Right lobe of liver (tissue), 6 donors: ENCODE data around the gene LAMB1. TPM values are rescaled to one million over a fixed set of nuclear protein-coding genes. Genes with fewer than 3 reads are reported as not detected.

Source experiments
- ATAC-seq, 4 donors: fragments of 200-7000 bp; cut with Tn5 transposase; one replicate each; pipeline ENCODE4 v1.9.1; 2020; ENCODE audit warnings: mild to moderate bottlenecking in 4 of 4, moderate library complexity in 4 of 4
- DNase-seq, 3 donors: peaks; one replicate each; pipeline ENCODE4 v3.0.0-alpha.2; 2020
- H3K27ac ChIP-seq, 3 donors: fragments of 200-600 bp; one replicate each; pipeline ENCODE4 v1.8.0; 2022
- H3K27me3 ChIP-seq, 2 donors: fragments of 200-600 bp; one replicate each; pipeline ENCODE4 v1.8.0; 2022
- H3K36me3 ChIP-seq, 4 donors: fragments of 200-600 bp; sonication (generic) in 1 of 4; one replicate each; pipeline versions ENCODE4 v1.5.1 to v1.8.0; 2017 to 2022; ENCODE audit warnings: control low read depth in 1 of 4
- H3K4me1 ChIP-seq, 4 donors: fragments of 200-600 bp; sonication (generic) in 1 of 4; one replicate each; pipeline versions ENCODE4 v1.5.1 to v1.8.0; 2017 to 2022; ENCODE audit warnings: control low read depth in 1 of 4
- H3K4me3 ChIP-seq, 3 donors: fragments of 200-600 bp; one replicate each; pipeline ENCODE4 v1.8.0; 2022
- H3K9me3 ChIP-seq, 4 donors: fragments of 200-600 bp; sonication (generic) in 1 of 4; one replicate each; pipeline versions ENCODE4 v1.5.1 to v1.8.0; 2017 to 2022; ENCODE audit warnings: control low read depth in 1 of 4
- POLR2A ChIP-seq: fragments of 450-650 bp; IDR thresholded peaks from one replicate; pipeline ENCODE4 v1.6.1; 2017; ENCODE audit warnings: antibody characterized with exemption, mild to moderate bottlenecking
- WGBS: methylation state at CpG from one replicate; pipeline ENCODE4 v1.1.6; 2018; ENCODE audit warnings: low coverage, low lambda C conversion rate; ENCODE audit not compliant: insufficient coverage; ENCODE audit errors: missing lambda C conversion rate; 5-methylcytosine and 5-hydroxymethylcytosine counted together
- intact Hi-C, 2 donors: fragments of 100-400 bp; cut with DNase I; formaldehyde crosslinking; loops; one replicate each; pipeline versions ENCODE4 v1.11.2 to v1.14.1; 2022
- total RNA-seq, 6 experiments: library from RNA; depleted of rRNA in 2 of 6; stranded (reverse); fragments of >200 nt in 2 of 6; fragmentation: NEBNext Ultra II Directional in 3 of 6; extraction: Animal tissue kit (Norgen Biotek cat#: 25700) in 3 of 6; gene quantifications; one replicate each; pipeline versions ENCODE4 v1.1.0 to v1.2.4, GENCODE V29; 2016 to 2023
- TF ChIP-seq, protein P1 (sequence below), 4 donors: fragments of 200-600 bp in 3 of 4; fragments of 450-650 bp in 1 of 4; IDR thresholded peaks; one replicate each; pipeline versions ENCODE4 v1.5.1 to v1.8.0; 2016 to 2022; ENCODE audit warnings: antibody characterized with exemption in 4 of 4, mild to moderate bottlenecking in 2 of 4
- donor health status: DM: no; HTN: yes; CAD: no.
- donor health status: DM: no; HTN: no; CAD: no.
- donor health status: DM: no; HTN: no; CAD: no.
- donor health status: DM: no; HTN: yes; CAD: no.
- donor health status: DM: no; HTN: yes; CAD: no.

Gene LAMB1
- total RNA-seq, 6 experiments from 2014 or later = 14.9 to 61.0 (median 28.9) TPM

GRCh38 chr7:107971100-107971499 is 31.9 kb downstream of the LAMB1 start:
- no peak for DNase-seq
- Histone ChIP-seq H3K4me1 (peaks cover 0 to 39% (median 5%) of the 10 kb centered on the region in 4 donors), H3K27me3 (no peaks in the 10 kb centered on the region), H3K36me3 (peaks cover 0 to under 1% (median 0%) of the 10 kb centered on the region in 4 donors), H3K27ac (peak overlapping the region in 1 of 3 donors; percentile 17), H3K4me3 (no peak overlapping the region), H3K9me3 (no peaks in the 10 kb centered on the region)
- intact Hi-C loops = no loop called here
- WGBS = 64% methylated on average over 3 of the region's 3 CpGs
- no peak for ATAC-seq
- TF ChIP-seq, protein P1, sequence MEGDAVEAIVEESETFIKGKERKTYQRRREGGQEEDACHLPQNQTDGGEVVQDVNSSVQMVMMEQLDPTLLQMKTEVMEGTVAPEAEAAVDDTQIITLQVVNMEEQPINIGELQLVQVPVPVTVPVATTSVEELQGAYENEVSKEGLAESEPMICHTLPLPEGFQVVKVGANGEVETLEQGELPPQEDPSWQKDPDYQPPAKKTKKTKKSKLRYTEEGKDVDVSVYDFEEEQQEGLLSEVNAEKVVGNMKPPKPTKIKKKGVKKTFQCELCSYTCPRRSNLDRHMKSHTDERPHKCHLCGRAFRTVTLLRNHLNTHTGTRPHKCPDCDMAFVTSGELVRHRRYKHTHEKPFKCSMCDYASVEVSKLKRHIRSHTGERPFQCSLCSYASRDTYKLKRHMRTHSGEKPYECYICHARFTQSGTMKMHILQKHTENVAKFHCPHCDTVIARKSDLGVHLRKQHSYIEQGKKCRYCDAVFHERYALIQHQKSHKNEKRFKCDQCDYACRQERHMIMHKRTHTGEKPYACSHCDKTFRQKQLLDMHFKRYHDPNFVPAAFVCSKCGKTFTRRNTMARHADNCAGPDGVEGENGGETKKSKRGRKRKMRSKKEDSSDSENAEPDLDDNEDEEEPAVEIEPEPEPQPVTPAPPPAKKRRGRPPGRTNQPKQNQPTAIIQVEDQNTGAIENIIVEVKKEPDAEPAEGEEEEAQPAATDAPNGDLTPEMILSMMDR (IDR thresholded peaks at IDR 0.05) = no peak
- TF ChIP-seq POLR2A = no peak

DNA sequence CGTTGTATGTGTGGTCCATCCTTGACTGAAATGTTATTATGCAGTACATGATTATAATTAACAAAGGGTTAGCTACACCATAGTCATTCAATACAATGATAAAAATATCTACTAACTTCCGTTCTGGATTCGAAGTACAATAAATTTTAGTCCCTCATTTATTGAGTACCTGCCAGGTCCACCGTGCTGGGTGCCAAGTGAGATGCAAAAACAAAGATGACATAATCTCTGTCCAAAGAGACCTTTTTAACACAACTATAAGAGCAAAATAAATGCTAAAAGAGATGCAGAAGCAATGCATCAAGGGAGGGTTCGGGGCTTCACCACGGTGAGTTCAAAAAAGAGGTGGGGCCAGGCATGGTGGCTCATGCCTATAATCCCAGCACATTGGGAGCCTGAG is 33.1 kb downstream of the LAMB1 start:
- TF ChIP-seq POLR2A = no peak
- TF ChIP-seq, protein P1 (IDR thresholded peaks at IDR 0.05) = no peak
- Histone ChIP-seq H3K36me3 (no peaks in the 10 kb centered on the region), H3K27me3 (no peaks in the 10 kb centered on the region), H3K27ac (no peak overlapping the region), H3K9me3 (no peaks in the 10 kb centered on the region), H3K4me1 (peaks cover 0 to 39% (median 5%) of the 10 kb centered on the region in 4 donors), H3K4me3 (no peak overlapping the region)
- intact Hi-C loops = no loop called here
- no peak for ATAC-seq
- DNase-seq = no peak
- WGBS = 25% methylated on average over 4 of the region's 6 CpGs

DNA sequence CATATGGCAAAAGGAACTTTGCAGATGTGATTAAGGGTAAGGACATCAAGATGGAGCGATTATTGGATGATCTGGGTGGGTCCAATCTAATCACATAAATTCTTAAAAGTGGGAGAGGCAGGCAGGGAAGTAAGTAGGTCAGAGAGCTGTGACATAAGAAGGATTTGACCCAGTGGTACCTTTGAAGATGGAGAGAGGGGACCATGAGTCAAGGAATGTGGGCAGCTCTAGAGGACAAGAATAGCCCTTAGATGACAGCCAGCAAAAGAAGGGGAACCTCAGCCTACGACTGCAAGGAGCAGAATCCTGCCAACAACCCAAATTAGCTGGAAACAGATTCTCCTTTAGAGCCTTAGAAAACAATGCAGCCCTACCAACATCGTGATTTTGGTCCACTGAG is 34.5 kb downstream of the LAMB1 start:
- Histone ChIP-seq H3K9me3 (no peaks in the 10 kb centered on the region), H3K4me1 (peaks cover 0 to 39% (median 5%) of the 10 kb centered on the region in 4 donors), H3K27me3 (no peaks in the 10 kb centered on the region), H3K4me3 (no peak overlapping the region), H3K36me3 (peaks cover 0 to 3% (median 0%) of the 10 kb centered on the region in 4 donors), H3K27ac (no peak overlapping the region)
- no peak for ATAC-seq
- no peak for TF ChIP-seq POLR2A
- TF ChIP-seq, protein P1 (IDR thresholded peaks at IDR 0.05) = no peak
- WGBS = 60% methylated on average over 3 of the region's 3 CpGs
- no peak for DNase-seq
- intact Hi-C loops = no loop called here

GRCh38 chr7:107967420-107967819 is 35.5 kb downstream of the LAMB1 start:
- intact Hi-C loops = no loop called here
- no peaks in the 10 kb centered on the region for H3K9me3 ChIP-seq
- no peak for TF ChIP-seq POLR2A
- TF ChIP-seq, protein P1 (IDR thresholded peaks at IDR 0.05) = no peak
- WGBS = 25% methylated on average over 4 of the region's 4 CpGs
- H3K4me1 ChIP-seq = peaks cover 0 to 29% (median 5%) of the 10 kb centered on the region in 4 donors
- no peak overlapping the region for H3K27ac ChIP-seq
- peaks cover 0 to 9% (median 0%) of the 10 kb centered on the region in 4 donors for H3K36me3 ChIP-seq
- DNase-seq (no peak), ATAC-seq (peak; percentile 83 to 91 (median 88))
- H3K4me3 ChIP-seq = no peak overlapping the region
- H3K27me3 ChIP-seq = no peaks in the 10 kb centered on the region

GRCh38 chr7:107966711-107967110 is 36.2 kb downstream of the LAMB1 start:
- no peak overlapping the region for H3K27ac ChIP-seq
- H3K36me3 ChIP-seq = peaks cover 0 to 9% (median 0%) of the 10 kb centered on the region in 4 donors
- TF ChIP-seq, protein P1 (IDR thresholded peaks at IDR 0.05) = no peak
- TF ChIP-seq POLR2A = no peak
- no peak overlapping the region for H3K4me3 ChIP-seq
- intact Hi-C loops = no loop called here
- H3K27me3 ChIP-seq = no peaks in the 10 kb centered on the region
- no peaks in the 10 kb centered on the region for H3K9me3 ChIP-seq
- DNase-seq (no peak), ATAC-seq (no peak)
- WGBS = 55% methylated on average over 2 of the region's 4 CpGs
- H3K4me1 ChIP-seq = peaks cover 0 to 25% (median 4%) of the 10 kb centered on the region in 4 donors
